ENCODE data around the gene AKIRIN1.
"Not testable (repeated sequence)": the region's sequence is repeated elsewhere in the genome, so short reads cannot be mapped to it uniquely, and the experiment has no call there.

Gene AKIRIN1

GRCh38 chr1:39046613-39047210 is 55.6 kb downstream of the AKIRIN1 start:
- no peak for DNase-seq

- DNase-seq: no peak
Measured at GRCh38 chr1:39047374-39048229, 56.5 kb downstream of the AKIRIN1 start.

GRCh38 chr1:39048745-39049370 is 57.8 kb downstream of the AKIRIN1 start:
- no peak for DNase-seq

- no peak for DNase-seq
Measured at GRCh38 chr1:39050001-39050400, 58.9 kb downstream of the AKIRIN1 start.

DNA sequence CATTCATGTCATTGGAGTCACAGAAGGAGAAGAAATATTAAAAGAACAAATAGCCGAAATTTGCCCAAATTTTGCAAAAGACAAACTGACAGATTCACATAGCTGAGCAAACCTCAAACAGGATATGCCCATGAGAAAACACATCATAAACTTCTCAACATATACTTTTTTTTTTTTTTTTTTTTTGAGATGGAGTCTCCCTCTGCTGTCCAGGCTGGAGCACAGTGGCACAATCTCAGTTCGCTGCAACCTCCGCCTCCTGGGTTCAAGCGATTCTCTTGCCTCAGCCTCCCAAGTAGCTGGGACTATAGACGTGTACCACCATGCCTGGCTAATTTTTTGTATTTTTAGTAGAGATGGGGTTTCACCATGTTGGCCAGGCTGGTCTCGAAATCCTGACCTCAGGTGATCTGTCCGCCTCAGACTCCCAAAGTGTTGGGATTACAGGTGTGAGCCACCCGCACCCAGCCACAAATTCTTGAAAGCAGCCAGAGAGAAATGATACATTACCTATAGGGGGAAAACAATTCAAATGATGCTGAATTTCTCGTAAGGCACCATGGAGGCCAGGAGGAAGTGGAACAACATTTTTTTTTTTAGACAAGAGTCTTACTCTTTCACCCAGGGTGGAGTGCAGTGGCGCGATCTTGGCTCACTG is 60.2 kb downstream of the AKIRIN1 start:
- DNase-seq: not testable (repeated sequence)

- DNase-seq: no peak
Measured at GRCh38 chr1:39051956-39052355, 60.9 kb downstream of the AKIRIN1 start.

DNA sequence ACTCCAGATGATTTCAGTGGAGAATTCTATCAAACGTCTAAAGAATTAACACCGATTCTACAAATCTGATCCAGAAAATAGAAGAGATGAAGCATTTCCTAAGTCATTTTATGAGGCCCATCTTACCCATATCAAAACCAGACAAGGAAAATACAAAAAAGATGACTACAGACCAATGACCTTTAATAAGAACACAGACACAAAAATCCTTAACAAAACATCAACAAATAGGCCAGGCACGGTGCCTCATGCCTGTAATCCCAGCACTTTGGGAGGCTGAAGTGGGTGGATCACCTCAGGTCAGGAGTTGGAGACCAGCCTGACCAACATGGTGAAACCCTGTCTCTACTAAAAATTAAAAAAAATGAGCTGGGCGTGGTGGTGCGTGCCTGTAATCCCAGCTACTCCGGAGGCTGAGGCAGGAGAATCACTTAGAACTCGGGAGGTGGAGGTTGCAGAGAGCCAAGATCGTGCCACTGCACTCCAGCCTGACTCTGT is 64.2 kb downstream of the AKIRIN1 start:
- not testable (repeated sequence) for DNase-seq
